SK-N-SH treated with all-trans-retinoic acid at 6 μM for 48 hours (cell line): Measurements from ENCODE around the gene ACSL1.

Source experiments
- ATAC-seq: fragments of 200-7000 bp; cut with Tn5 transposase; 3 replicates; pipeline ENCODE4 v1.9.1; 2020; ENCODE audit warnings: mild to moderate bottlenecking, moderate library complexity
- ARNTL ChIP-seq: fragments of 450-650 bp; formaldehyde crosslinking; IDR thresholded peaks from 2 replicates; pipeline ENCODE4 v1.5.0; 2020; ENCODE audit warnings: low read depth, mild to moderate bottlenecking, moderate library complexity, borderline replicate concordance
- BACH2 ChIP-seq: fragments of 250-450 bp; sonication (Bioruptor Pico); IDR thresholded peaks from 2 replicates; pipeline ENCODE4 v1.9.0; 2021; ENCODE audit warnings: mild to moderate bottlenecking, borderline replicate concordance
- CSDC2 ChIP-seq: fragments of 250-450 bp; sonication (Bioruptor Pico); IDR thresholded peaks from 2 replicates; pipeline ENCODE4 v1.5.0; 2020; ENCODE audit warnings: mild to moderate bottlenecking, moderate library complexity
- ESRRG ChIP-seq: fragments of 250-450 bp; sonication (Bioruptor Pico); IDR thresholded peaks from 2 replicates; pipeline ENCODE4 v1.6.1; 2021; ENCODE audit warnings: mild to moderate bottlenecking
- GLIS3 ChIP-seq: fragments of 250-450 bp; sonication (Bioruptor Pico); IDR thresholded peaks from 2 replicates; pipeline ENCODE4 v1.5.0; 2020; ENCODE audit warnings: mild to moderate bottlenecking, moderate library complexity
- ISL1 ChIP-seq: fragments of 250-450 bp; sonication (Bioruptor Pico); IDR thresholded peaks from 2 replicates; pipeline ENCODE4 v2.1.2; 2022; ENCODE audit warnings: mild to moderate bottlenecking, moderate library complexity
- OSR1 ChIP-seq: fragments of 250-450 bp; sonication (Bioruptor Pico); IDR thresholded peaks from 2 replicates; pipeline ENCODE4 v1.8.0; 2022; ENCODE audit warnings: moderate library complexity, mild to moderate bottlenecking, inconsistent platforms
- PPARA ChIP-seq: fragments of 250-450 bp; sonication (Bioruptor Pico); IDR thresholded peaks from 2 replicates; pipeline ENCODE4 v1.5.0; 2020; ENCODE audit warnings: mild to moderate bottlenecking, borderline replicate concordance
- RARB ChIP-seq: fragments of 250-450 bp; sonication (Bioruptor Pico); IDR thresholded peaks from 2 replicates; pipeline ENCODE4 v1.8.0; 2021; ENCODE audit warnings: mild to moderate bottlenecking, moderate library complexity
- SNAI2 ChIP-seq: fragments of 250-450 bp; sonication (Bioruptor Pico); IDR thresholded peaks from 2 replicates; pipeline ENCODE4 v1.5.0; 2020; ENCODE audit warnings: mild to moderate bottlenecking, moderate library complexity
- TCF4 ChIP-seq: fragments of 250-450 bp; sonication (Bioruptor Pico); IDR thresholded peaks from 2 replicates; pipeline ENCODE4 v1.8.0; 2021; ENCODE audit warnings: mild to moderate bottlenecking, moderate library complexity, borderline replicate concordance
- TOX ChIP-seq: fragments of 250-450 bp; sonication (Bioruptor Pico); IDR thresholded peaks from 2 replicates; pipeline ENCODE4 v1.8.0; 2021; ENCODE audit warnings: mild to moderate bottlenecking, moderate library complexity, borderline replicate concordance
- ZC3H10 ChIP-seq: fragments of 250-450 bp; sonication (Bioruptor Pico); IDR thresholded peaks from 2 replicates; pipeline ENCODE4 v1.5.1; 2021; ENCODE audit warnings: mild to moderate bottlenecking, moderate library complexity
- ZFP3 ChIP-seq: fragments of 250-450 bp; sonication (Bioruptor Pico); IDR thresholded peaks from 2 replicates; pipeline ENCODE4 v1.5.0; 2020; ENCODE audit warnings: mild to moderate bottlenecking, moderate library complexity
- ZFP30 ChIP-seq: fragments of 450-650 bp; formaldehyde crosslinking; IDR thresholded peaks from 2 replicates; pipeline ENCODE4 v1.5.0; 2022; ENCODE audit warnings: mild to moderate bottlenecking, moderate library complexity
- ZNF565 ChIP-seq: fragments of 450-650 bp; formaldehyde crosslinking; conservative IDR thresholded peaks from 2 replicates; pipeline ENCODE4 v1.5.0; 2020; ENCODE audit warnings: low read depth, mild to moderate bottlenecking, moderate library complexity
- ZNF70 ChIP-seq: fragments of 450-650 bp; formaldehyde crosslinking; IDR thresholded peaks from 2 replicates; pipeline ENCODE4 v1.5.0; 2020; ENCODE audit warnings: mild to moderate bottlenecking, moderate library complexity
- ZNF8 ChIP-seq: fragments of 450-650 bp; formaldehyde crosslinking; IDR thresholded peaks from 2 replicates; pipeline ENCODE4 v1.5.0; 2020; ENCODE audit warnings: mild to moderate bottlenecking, moderate library complexity
- TF ChIP-seq, protein P1 (sequence below): fragments of 250-450 bp; sonication (Bioruptor Pico); IDR thresholded peaks from 2 replicates; pipeline ENCODE4 v1.8.0; 2020; ENCODE audit warnings: mild to moderate bottlenecking, moderate library complexity, borderline replicate concordance
- TF ChIP-seq, protein P2 (sequence below): fragments of 250-450 bp; sonication (Bioruptor Pico); IDR thresholded peaks from 2 replicates; pipeline ENCODE4 v1.5.1; 2021; ENCODE audit warnings: mild to moderate bottlenecking, moderate library complexity
- TF ChIP-seq, protein P3 (sequence below): fragments of 250-450 bp; sonication (Bioruptor Pico); IDR thresholded peaks from 2 replicates; pipeline ENCODE4 v1.5.1; 2020; ENCODE audit warnings: low read depth, mild to moderate bottlenecking, moderate library complexity
- TF ChIP-seq, protein P4 (sequence below): fragments of 250-450 bp; sonication (Bioruptor Pico); IDR thresholded peaks from 2 replicates; pipeline ENCODE4 v1.8.0; 2021; ENCODE audit warnings: low read depth, mild to moderate bottlenecking, moderate library complexity, borderline replicate concordance
- TF ChIP-seq, protein P5 (sequence below): fragments of 250-450 bp; sonication (Bioruptor Pico); IDR thresholded peaks from 2 replicates; pipeline ENCODE4 v1.5.0; 2020; ENCODE audit warnings: mild to moderate bottlenecking, moderate library complexity

ACSL1 gene

DNA sequence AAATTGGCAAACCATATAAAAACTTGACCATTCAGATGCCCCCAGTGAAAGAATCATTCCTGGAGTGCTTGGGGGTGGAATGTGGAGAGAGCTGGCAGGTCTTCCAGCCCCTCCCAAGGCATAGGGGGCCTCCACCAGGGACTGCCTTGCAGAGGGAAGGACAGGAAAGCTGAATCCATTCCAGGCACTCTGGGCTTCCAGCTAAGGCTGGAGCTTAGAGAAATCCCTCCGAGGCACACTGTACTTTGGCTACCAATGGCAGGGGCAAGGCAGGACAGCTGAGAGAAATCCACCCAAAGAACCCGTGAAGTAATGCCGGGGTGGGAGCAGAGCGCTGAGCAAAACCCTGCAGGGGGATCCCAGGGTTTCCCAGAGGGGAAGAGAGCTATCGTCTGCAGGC is 95.8 kb downstream of the ACSL1 start:
- TF ChIP-seq ZFP3 (CRISPR knock-in tag) (no peak), ZNF70 (CRISPR knock-in tag) (no peak), TCF4 (CRISPR knock-in tag) (no peak), RARB (CRISPR knock-in tag) (no peak), ZNF565 (CRISPR knock-in tag) (no peak), PPARA (CRISPR knock-in tag) (no peak), ESRRG (CRISPR knock-in tag) (no peak), SNAI2 (CRISPR knock-in tag) (no peak), ARNTL (CRISPR knock-in tag) (no peak), TOX (CRISPR knock-in tag) (no peak), ZNF8 (no peak), ZC3H10 (no peak), ISL1 (no peak), GLIS3 (CRISPR knock-in tag) (no peak)
- TF ChIP-seq, protein P1, sequence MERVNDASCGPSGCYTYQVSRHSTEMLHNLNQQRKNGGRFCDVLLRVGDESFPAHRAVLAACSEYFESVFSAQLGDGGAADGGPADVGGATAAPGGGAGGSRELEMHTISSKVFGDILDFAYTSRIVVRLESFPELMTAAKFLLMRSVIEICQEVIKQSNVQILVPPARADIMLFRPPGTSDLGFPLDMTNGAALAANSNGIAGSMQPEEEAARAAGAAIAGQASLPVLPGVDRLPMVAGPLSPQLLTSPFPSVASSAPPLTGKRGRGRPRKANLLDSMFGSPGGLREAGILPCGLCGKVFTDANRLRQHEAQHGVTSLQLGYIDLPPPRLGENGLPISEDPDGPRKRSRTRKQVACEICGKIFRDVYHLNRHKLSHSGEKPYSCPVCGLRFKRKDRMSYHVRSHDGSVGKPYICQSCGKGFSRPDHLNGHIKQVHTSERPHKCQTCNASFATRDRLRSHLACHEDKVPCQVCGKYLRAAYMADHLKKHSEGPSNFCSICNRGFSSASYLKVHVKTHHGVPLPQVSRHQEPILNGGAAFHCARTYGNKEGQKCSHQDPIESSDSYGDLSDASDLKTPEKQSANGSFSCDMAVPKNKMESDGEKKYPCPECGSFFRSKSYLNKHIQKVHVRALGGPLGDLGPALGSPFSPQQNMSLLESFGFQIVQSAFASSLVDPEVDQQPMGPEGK (CRISPR knock-in tag), result no peak
- ATAC-seq, result no peak

DNA sequence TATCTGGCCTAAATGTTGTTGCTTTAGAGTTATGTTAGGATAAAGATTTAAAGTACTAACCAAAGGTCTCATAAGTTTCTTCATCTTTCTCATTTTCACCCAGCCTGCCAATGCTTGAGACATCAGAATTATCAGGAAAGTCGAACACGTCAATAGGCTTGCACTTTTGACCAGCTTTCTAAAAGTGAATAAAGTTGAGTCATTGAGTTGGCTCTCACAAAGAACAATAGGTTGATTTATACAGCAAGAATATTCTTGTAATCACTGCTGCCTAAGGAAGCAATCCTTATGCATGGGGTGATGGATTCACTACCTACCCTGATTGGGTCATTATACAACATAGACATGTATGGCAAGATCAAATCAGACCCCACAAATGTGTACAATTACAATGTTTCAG is 96.9 kb downstream of the ACSL1 start:
- no peak for ATAC-seq
- no peak for TF ChIP-seq TOX (CRISPR knock-in tag)
- no peak for TF ChIP-seq ZNF565 (CRISPR knock-in tag)
- TF ChIP-seq SNAI2 (CRISPR knock-in tag), result no peak
- no peak for TF ChIP-seq ZNF70 (CRISPR knock-in tag)
- TF ChIP-seq, protein P2, sequence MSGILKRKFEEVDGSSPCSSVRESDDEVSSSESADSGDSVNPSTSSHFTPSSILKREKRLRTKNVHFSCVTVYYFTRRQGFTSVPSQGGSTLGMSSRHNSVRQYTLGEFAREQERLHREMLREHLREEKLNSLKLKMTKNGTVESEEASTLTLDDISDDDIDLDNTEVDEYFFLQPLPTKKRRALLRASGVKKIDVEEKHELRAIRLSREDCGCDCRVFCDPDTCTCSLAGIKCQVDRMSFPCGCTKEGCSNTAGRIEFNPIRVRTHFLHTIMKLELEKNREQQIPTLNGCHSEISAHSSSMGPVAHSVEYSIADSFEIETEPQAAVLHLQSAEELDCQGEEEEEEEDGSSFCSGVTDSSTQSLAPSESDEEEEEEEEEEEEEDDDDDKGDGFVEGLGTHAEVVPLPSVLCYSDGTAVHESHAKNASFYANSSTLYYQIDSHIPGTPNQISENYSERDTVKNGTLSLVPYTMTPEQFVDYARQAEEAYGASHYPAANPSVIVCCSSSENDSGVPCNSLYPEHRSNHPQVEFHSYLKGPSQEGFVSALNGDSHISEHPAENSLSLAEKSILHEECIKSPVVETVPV, result no peak
- no peak for TF ChIP-seq ZFP3 (CRISPR knock-in tag)
- TF ChIP-seq ARNTL (CRISPR knock-in tag), result no peak
- TF ChIP-seq, protein P3, sequence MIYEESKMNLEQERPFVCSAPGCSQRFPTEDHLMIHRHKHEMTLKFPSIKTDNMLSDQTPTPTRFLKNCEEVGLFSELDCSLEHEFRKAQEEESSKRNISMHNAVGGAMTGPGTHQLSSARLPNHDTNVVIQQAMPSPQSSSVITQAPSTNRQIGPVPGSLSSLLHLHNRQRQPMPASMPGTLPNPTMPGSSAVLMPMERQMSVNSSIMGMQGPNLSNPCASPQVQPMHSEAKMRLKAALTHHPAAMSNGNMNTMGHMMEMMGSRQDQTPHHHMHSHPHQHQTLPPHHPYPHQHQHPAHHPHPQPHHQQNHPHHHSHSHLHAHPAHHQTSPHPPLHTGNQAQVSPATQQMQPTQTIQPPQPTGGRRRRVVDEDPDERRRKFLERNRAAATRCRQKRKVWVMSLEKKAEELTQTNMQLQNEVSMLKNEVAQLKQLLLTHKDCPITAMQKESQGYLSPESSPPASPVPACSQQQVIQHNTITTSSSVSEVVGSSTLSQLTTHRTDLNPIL (CRISPR knock-in tag), result no peak
- TF ChIP-seq PPARA (CRISPR knock-in tag), result no peak
- TF ChIP-seq CSDC2 (CRISPR knock-in tag), result no peak
- TF ChIP-seq ZNF8, result no peak
- TF ChIP-seq ZC3H10, result no peak
- no peak for TF ChIP-seq RARB (CRISPR knock-in tag)
- TF ChIP-seq ESRRG (CRISPR knock-in tag), result no peak
- no peak for TF ChIP-seq BACH2 (CRISPR knock-in tag)
- no peak for TF ChIP-seq ISL1
- TF ChIP-seq, protein P4, sequence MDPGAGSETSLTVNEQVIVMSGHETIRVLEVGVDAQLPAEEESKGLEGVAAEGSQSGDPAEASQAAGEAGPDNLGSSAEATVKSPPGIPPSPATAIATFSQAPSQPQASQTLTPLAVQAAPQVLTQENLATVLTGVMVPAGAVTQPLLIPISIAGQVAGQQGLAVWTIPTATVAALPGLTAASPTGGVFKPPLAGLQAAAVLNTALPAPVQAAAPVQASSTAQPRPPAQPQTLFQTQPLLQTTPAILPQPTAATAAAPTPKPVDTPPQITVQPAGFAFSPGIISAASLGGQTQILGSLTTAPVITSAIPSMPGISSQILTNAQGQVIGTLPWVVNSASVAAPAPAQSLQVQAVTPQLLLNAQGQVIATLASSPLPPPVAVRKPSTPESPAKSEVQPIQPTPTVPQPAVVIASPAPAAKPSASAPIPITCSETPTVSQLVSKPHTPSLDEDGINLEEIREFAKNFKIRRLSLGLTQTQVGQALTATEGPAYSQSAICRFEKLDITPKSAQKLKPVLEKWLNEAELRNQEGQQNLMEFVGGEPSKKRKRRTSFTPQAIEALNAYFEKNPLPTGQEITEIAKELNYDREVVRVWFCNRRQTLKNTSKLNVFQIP (CRISPR knock-in tag), result no peak
- TF ChIP-seq ZFP30, result no peak
- TF ChIP-seq, protein P5, sequence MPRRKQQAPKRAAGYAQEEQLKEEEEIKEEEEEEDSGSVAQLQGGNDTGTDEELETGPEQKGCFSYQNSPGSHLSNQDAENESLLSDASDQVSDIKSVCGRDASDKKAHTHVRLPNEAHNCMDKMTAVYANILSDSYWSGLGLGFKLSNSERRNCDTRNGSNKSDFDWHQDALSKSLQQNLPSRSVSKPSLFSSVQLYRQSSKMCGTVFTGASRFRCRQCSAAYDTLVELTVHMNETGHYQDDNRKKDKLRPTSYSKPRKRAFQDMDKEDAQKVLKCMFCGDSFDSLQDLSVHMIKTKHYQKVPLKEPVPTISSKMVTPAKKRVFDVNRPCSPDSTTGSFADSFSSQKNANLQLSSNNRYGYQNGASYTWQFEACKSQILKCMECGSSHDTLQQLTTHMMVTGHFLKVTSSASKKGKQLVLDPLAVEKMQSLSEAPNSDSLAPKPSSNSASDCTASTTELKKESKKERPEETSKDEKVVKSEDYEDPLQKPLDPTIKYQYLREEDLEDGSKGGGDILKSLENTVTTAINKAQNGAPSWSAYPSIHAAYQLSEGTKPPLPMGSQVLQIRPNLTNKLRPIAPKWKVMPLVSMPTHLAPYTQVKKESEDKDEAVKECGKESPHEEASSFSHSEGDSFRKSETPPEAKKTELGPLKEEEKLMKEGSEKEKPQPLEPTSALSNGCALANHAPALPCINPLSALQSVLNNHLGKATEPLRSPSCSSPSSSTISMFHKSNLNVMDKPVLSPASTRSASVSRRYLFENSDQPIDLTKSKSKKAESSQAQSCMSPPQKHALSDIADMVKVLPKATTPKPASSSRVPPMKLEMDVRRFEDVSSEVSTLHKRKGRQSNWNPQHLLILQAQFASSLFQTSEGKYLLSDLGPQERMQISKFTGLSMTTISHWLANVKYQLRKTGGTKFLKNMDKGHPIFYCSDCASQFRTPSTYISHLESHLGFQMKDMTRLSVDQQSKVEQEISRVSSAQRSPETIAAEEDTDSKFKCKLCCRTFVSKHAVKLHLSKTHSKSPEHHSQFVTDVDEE (CRISPR knock-in tag), result no peak
- no peak for TF ChIP-seq OSR1
